Trophoblast cell (in vitro differentiated cells and primary cell): ENCODE data around the gene MACROD2.

Experiments used
- DNase-seq, 2 donors: peaks; one replicate each; pipeline ENCODE4 v3.0.0-alpha.2; 2016
- H2AFZ ChIP-seq: 2 replicates; pipeline ENCODE4 v1.6.1; 2013; ENCODE audit warnings: low read length, moderate library complexity, mild to moderate bottlenecking; ENCODE audit not compliant: insufficient read depth, poor library complexity
- H2AK5ac ChIP-seq: 2 replicates; pipeline ENCODE4 v1.6.1; 2013; ENCODE audit warnings: mild to moderate bottlenecking, low read length
- H2BK120ac ChIP-seq: 2 replicates; pipeline ENCODE4 v1.6.1; 2013; ENCODE audit warnings: low read length, mild to moderate bottlenecking, moderate library complexity; ENCODE audit not compliant: insufficient read depth, poor library complexity
- H2BK12ac ChIP-seq: 2 replicates; pipeline ENCODE4 v1.6.1; 2013; ENCODE audit warnings: mild to moderate bottlenecking, low read length, moderate library complexity
- H2BK5ac ChIP-seq: 2 replicates; pipeline ENCODE4 v1.6.1; 2013; ENCODE audit warnings: low read length, low read depth, moderate library complexity, mild to moderate bottlenecking; ENCODE audit not compliant: poor library complexity
- H3K14ac ChIP-seq: 2 replicates; pipeline ENCODE4 v1.6.1; 2013; ENCODE audit warnings: mild to moderate bottlenecking, low read length
- H3K18ac ChIP-seq: 2 replicates; pipeline ENCODE4 v1.6.1; 2013; ENCODE audit warnings: mild to moderate bottlenecking, low read length
- H3K23ac ChIP-seq: 2 replicates; pipeline ENCODE4 v1.6.1; 2013; ENCODE audit warnings: low read length
- H3K27ac ChIP-seq: 2 replicates; pipeline ENCODE4 v1.5.1; 2013; ENCODE audit warnings: low read depth, mild to moderate bottlenecking, inconsistent platforms, low read length, moderate library complexity
- H3K27me3 ChIP-seq: 2 replicates; pipeline ENCODE4 v1.6.1; 2013; ENCODE audit warnings: inconsistent platforms, mild to moderate bottlenecking, low read length, moderate library complexity; ENCODE audit not compliant: insufficient read depth
- H3K36me3 ChIP-seq, 2 experiments: 1 replicate in 1 of 2; 2 replicates in 1 of 2; pipeline ENCODE4 v1.6.1; 2013; ENCODE audit warnings: low read length in 2 of 2, mild to moderate bottlenecking in 2 of 2, moderate library complexity in 1 of 2; ENCODE audit not compliant: insufficient read depth in 2 of 2, control insufficient read depth in 1 of 2
- H3K4ac ChIP-seq: 2 replicates; pipeline ENCODE4 v1.6.1; 2013; ENCODE audit warnings: low read depth, mild to moderate bottlenecking, low read length, moderate library complexity
- H3K4me1 ChIP-seq, 2 experiments: 1 replicate in 1 of 2; 2 replicates in 1 of 2; pipeline ENCODE4 v1.6.1; 2013; ENCODE audit warnings: low read length in 2 of 2, mild to moderate bottlenecking in 2 of 2, moderate library complexity in 1 of 2; ENCODE audit not compliant: insufficient read depth in 2 of 2, control insufficient read depth in 1 of 2
- H3K4me2 ChIP-seq: 2 replicates; pipeline ENCODE4 v1.6.1; 2013; ENCODE audit warnings: inconsistent platforms, mild to moderate bottlenecking, low read length, moderate library complexity
- H3K4me3 ChIP-seq: 2 replicates; pipeline ENCODE4 v1.5.1; 2013; ENCODE audit warnings: mild to moderate bottlenecking, low read depth, low read length, inconsistent platforms
- H3K79me1 ChIP-seq: one replicate; pipeline ENCODE4 v1.6.1; 2013; ENCODE audit warnings: low read length
- H3K79me2 ChIP-seq: 2 replicates; pipeline ENCODE4 v1.6.1; 2013; ENCODE audit warnings: low read length, mild to moderate bottlenecking; ENCODE audit not compliant: control insufficient read depth, insufficient read depth, poor library complexity
- H3K9ac ChIP-seq: 2 replicates; pipeline ENCODE4 v1.6.1; 2013; ENCODE audit warnings: mild to moderate bottlenecking, low read length
- H3K9me3 ChIP-seq: 2 replicates; pipeline ENCODE4 v1.6.1; 2013; ENCODE audit warnings: low read depth, mild to moderate bottlenecking, control low read depth, inconsistent platforms, low read length; ENCODE audit not compliant: insufficient read depth
- H4K12ac ChIP-seq: 2 replicates; pipeline ENCODE4 v1.6.1; 2013; ENCODE audit warnings: low read depth, mild to moderate bottlenecking, low read length, moderate library complexity
- H4K8ac ChIP-seq: 2 replicates; pipeline ENCODE4 v1.6.1; 2013; ENCODE audit warnings: low read depth, mild to moderate bottlenecking, low read length, moderate library complexity
- H4K91ac ChIP-seq: one replicate; pipeline ENCODE4 v1.6.1; 2013; ENCODE audit warnings: low read depth, mild to moderate bottlenecking, low read length, moderate library complexity
- WGBS: extraction: QIAGEN DNeasy Blood & Tissue Kit; methylation state at CpG from one replicate; pipeline ENCODE4 v1.1.7; 2013; ENCODE audit warnings: missing lambda C conversion rate; ENCODE audit not compliant: insufficient read length, insufficient coverage; ENCODE audit errors: extremely low coverage; 5-methylcytosine and 5-hydroxymethylcytosine counted together

The MACROD2 gene

DNA sequence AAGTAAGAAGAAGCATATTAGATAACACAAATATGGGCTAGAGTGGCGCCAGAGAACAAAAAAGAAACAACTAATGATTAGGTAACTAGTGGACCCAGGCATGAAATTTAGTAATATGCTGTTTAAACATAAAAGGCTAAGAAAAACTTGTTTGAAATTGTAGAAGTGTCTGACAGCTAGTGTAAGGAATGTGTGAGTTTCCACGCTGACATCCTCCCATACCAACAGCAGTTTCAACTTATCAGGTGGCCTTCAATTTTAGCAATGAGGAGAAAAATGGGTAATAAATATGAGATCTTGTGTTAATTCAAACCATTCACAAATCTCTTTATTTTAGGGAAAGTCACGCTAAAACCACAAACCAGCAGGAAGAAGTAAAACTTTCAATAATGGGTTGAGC, 782.3 kb downstream of the MACROD2 start:
- Histone ChIP-seq H4K8ac (no peak overlapping the region), H3K27me3 (no peaks in the 10 kb centered on the region), H3K4me3 (no peak overlapping the region), H2BK120ac (no peak overlapping the region), H2AK5ac (no peak overlapping the region), H2BK5ac (no peak overlapping the region), H4K91ac (no peak overlapping the region), H3K23ac (no peak overlapping the region), H3K4me1 (no peaks in the 10 kb centered on the region), H3K79me1 (no peaks in the 10 kb centered on the region), H3K4me2 (no peak overlapping the region), H3K9ac (no peak overlapping the region), H3K14ac (no peak overlapping the region), H3K9me3 (no peaks in the 10 kb centered on the region), H2BK12ac (no peak overlapping the region), H3K36me3 (no peaks in the 10 kb centered on the region), H3K4ac (no peak overlapping the region), H2AFZ (no peak overlapping the region), H3K18ac (no peak overlapping the region), H3K79me2 (no peaks in the 10 kb centered on the region), H4K12ac (no peak overlapping the region), H3K27ac (no peak overlapping the region)
- peak in 1 of 2 donors; percentile 41 for DNase-seq
- no CpG with 5 or more reads among the region's 3 CpGs for WGBS

DNA sequence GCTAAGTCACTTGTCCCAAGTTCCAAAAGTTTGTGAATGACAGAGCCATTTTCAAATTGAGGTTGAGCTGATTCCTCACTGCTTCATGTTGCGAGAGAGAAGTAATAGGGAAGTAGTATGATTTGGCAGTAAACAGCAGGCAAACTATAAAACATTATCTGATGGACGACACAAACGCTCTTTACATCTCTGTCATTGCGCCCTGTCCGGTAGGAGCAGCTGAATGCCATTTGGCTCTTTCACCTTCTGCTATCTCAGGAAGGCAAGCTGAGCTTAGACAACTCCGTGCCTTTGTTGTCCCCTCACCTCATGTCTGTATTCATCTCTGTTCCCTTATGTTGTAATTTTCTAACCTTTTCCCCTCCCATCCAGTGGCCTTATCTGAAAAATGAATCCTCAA, 782.8 kb downstream of the MACROD2 start:
- no peak overlapping the region for H3K23ac ChIP-seq

DNA sequence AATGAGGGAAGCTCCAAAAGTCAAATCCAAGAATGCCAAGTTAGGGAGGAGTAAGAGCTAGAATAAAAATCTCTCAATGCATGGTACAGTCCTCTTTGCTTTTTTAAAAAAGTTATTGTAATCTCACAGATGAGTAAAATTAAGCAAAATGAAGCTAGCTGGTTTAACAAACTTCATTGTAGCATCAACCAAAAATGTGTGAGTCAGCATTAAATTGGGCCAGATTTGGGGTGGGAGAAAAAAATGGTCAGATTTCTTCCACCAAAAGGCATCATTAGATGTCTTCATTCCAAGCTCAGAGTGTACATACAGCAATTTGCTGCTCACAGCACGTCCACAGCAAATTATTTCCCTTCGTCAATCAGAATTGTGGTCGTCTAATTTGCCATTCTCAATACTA, 783.6 kb downstream of the MACROD2 start:
- Histone ChIP-seq H3K4me1 (no peaks in the 10 kb centered on the region), H3K9me3 (no peaks in the 10 kb centered on the region), H2BK120ac (no peak overlapping the region), H3K27me3 (no peaks in the 10 kb centered on the region), H3K79me2 (no peaks in the 10 kb centered on the region), H3K18ac (no peak overlapping the region), H4K8ac (no peak overlapping the region), H2BK12ac (no peak overlapping the region), H2AK5ac (no peak overlapping the region), H4K12ac (no peak overlapping the region), H3K36me3 (no peaks in the 10 kb centered on the region), H3K9ac (no peak overlapping the region), H3K79me1 (no peaks in the 10 kb centered on the region), H3K23ac (no peak overlapping the region), H2BK5ac (no peak overlapping the region), H3K4me3 (no peak overlapping the region), H3K4me2 (no peak overlapping the region), H2AFZ (no peak overlapping the region), H3K27ac (no peak overlapping the region), H4K91ac (no peak overlapping the region), H3K4ac (no peak overlapping the region), H3K14ac (no peak overlapping the region)
- no CpG with 5 or more reads among the region's 3 CpGs for WGBS
- no peak for DNase-seq

More for the DNA sequence above, 782.8 kb downstream of the MACROD2 start:
- Histone ChIP-seq H4K8ac (no peak overlapping the region), H3K4me2 (no peak overlapping the region), H2AFZ (no peak overlapping the region), H3K4ac (no peak overlapping the region), H3K18ac (no peak overlapping the region), H3K79me1 (no peaks in the 10 kb centered on the region), H3K4me1 (no peaks in the 10 kb centered on the region), H3K27me3 (no peaks in the 10 kb centered on the region), H3K36me3 (no peaks in the 10 kb centered on the region), H2AK5ac (no peak overlapping the region), H4K91ac (no peak overlapping the region), H2BK12ac (no peak overlapping the region), H3K14ac (no peak overlapping the region), H4K12ac (no peak overlapping the region), H2BK120ac (no peak overlapping the region), H3K27ac (no peak overlapping the region), H3K4me3 (no peak overlapping the region), H3K9me3 (no peaks in the 10 kb centered on the region), H3K79me2 (no peaks in the 10 kb centered on the region), H3K9ac (no peak overlapping the region), H2BK5ac (no peak overlapping the region)
- no CpG with 5 or more reads among the region's 6 CpGs for WGBS
- DNase-seq = peak; percentile 38 to 65

DNA sequence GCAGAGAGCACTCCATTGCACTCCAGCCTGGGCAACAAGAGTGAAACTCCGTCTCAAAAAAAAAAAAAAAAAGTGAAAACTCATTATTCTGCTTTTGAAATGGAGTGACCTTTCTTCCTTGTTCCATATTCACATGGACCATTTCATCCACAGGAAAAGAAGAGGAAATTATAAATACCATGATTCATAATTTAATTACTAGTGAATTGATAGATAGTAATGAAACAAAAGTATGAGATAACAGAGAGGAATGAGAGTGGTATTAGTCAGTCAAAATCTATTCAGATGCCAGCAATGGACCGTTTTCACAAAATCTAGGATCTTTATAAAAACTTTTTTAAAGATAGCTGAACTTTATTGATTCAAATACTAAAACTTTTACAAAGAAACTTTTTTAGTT, 785.2 kb downstream of the MACROD2 start:
- Histone ChIP-seq H2BK120ac (no peak overlapping the region), H3K27ac (no peak overlapping the region), H3K14ac (no peak overlapping the region), H2AK5ac (no peak overlapping the region), H2AFZ (no peak overlapping the region), H3K27me3 (no peaks in the 10 kb centered on the region), H3K4ac (no peak overlapping the region), H4K91ac (no peak overlapping the region), H3K4me1 (no peaks in the 10 kb centered on the region), H3K4me3 (no peak overlapping the region), H3K36me3 (no peaks in the 10 kb centered on the region), H2BK12ac (no peak overlapping the region), H3K79me1 (no peaks in the 10 kb centered on the region), H3K23ac (no peak overlapping the region), H3K79me2 (no peaks in the 10 kb centered on the region), H4K8ac (no peak overlapping the region), H3K4me2 (no peak overlapping the region), H3K9ac (no peak overlapping the region), H3K18ac (no peak overlapping the region), H2BK5ac (no peak overlapping the region), H3K9me3 (no peaks in the 10 kb centered on the region), H4K12ac (no peak overlapping the region)
- no CpG with 5 or more reads among the region's 2 CpGs for WGBS
- peak in 1 of 2 donors; percentile 3 for DNase-seq
